ENCODE measurements around the gene MGAT3.

Gene MGAT3

GRCh38 chr22:39456522-39457197, at the start of gene MGAT3:
MGAT3 (plus strand) TSS chr22:39457012; CDS start chr22:39487348, 30,336 bp downstream.
- H3K27ac ChIP-seq = no peak within 1 kb of the TSS
- TF ChIP-seq CTCF (conservative IDR thresholded peaks at IDR 0.05) = no peak
- no peak for TF ChIP-seq ZFX (IDR thresholded peaks at IDR 0.05)

GRCh38 chr22:39408173-39408572, 48.6 kb upstream of the MGAT3 start:
- H3K27ac ChIP-seq = no peak overlapping the region
- TF ChIP-seq ZFX (IDR thresholded peaks at IDR 0.05) = no peak
- TF ChIP-seq CTCF (conservative IDR thresholded peaks at IDR 0.05) = no peak

- no peak for TF ChIP-seq CTCF (conservative IDR thresholded peaks at IDR 0.05)
Observed at GRCh38 chr22:39408807-39409206, 48.0 kb upstream of the MGAT3 start.

GRCh38 chr22:39409516-39410029, 47.2 kb upstream of the MGAT3 start:
- no peak overlapping the region for H3K27ac ChIP-seq
- TF ChIP-seq CTCF (conservative IDR thresholded peaks at IDR 0.05) (no peak), ZFX (IDR thresholded peaks at IDR 0.05) (no peak)

More at GRCh38 chr22:39408807-39409206, 48.0 kb upstream of the MGAT3 start:
- H3K27ac ChIP-seq = no peak overlapping the region

- no peak for TF ChIP-seq CTCF (conservative IDR thresholded peaks at IDR 0.05)
- no peak for TF ChIP-seq ZFX (IDR thresholded peaks at IDR 0.05)
- H3K27ac ChIP-seq = no peak overlapping the region
Observed at GRCh38 chr22:39410264-39410663, 46.5 kb upstream of the MGAT3 start.

GRCh38 chr22:39411828-39412365, 44.9 kb upstream of the MGAT3 start:
- peak overlapping the region; percentile 36; the same call in 1 of the 2 replicates for H3K27ac ChIP-seq

- peak overlapping the region; percentile 50 for H3K27ac ChIP-seq
Observed at GRCh38 chr22:39413204-39413603, 43.6 kb upstream of the MGAT3 start.

GRCh38 chr22:39414377-39414776, 42.4 kb upstream of the MGAT3 start:
- peak overlapping the region; percentile 50 for H3K27ac ChIP-seq
- TF ChIP-seq ZFX (IDR thresholded peaks at IDR 0.05) (no peak), CTCF (conservative IDR thresholded peaks at IDR 0.05) (no peak)

All from C4-2B (cell line).